ENCODE measurements around the gene TMEM59L. TPM values are rescaled to one million over a fixed set of nuclear protein-coding genes. Genes with fewer than 3 reads are reported as not detected.
"Not testable (repeated sequence)": the region's sequence is repeated elsewhere in the genome, so short reads cannot be mapped to it uniquely, and the experiment has no call there.

The TMEM59L gene
- polyA plus RNA-seq, 12 donors = 4.7 to 19.4 (median 8.2) TPM; not detected in 1

- DNase-seq = not testable (repeated sequence)
Measured at GRCh38 chr19:18592732-18593131, 19.9 kb upstream of the TMEM59L start.

- no peak for DNase-seq
Measured at GRCh38 chr19:18593367-18594095, 19.1 kb upstream of the TMEM59L start.

- peak; percentile 83 for DNase-seq
Measured at GRCh38 chr19:18594096-18594823, 18.4 kb upstream of the TMEM59L start.

- no peak for DNase-seq
Measured at GRCh38 chr19:18594824-18595373, 17.8 kb upstream of the TMEM59L start.

- DNase-seq = no peak
Measured at GRCh38 chr19:18595475-18595874, 17.2 kb upstream of the TMEM59L start.

GRCh38 chr19:18596752-18597157 is 15.9 kb upstream of the TMEM59L start:
- DNase-seq = no peak

GRCh38 chr19:18597809-18598660 is 14.6 kb upstream of the TMEM59L start:
- no peak for DNase-seq

- no peak for DNase-seq
Measured at GRCh38 chr19:18599485-18599884, 13.2 kb upstream of the TMEM59L start.

GRCh38 chr19:18600692-18601397 is 11.8 kb upstream of the TMEM59L start:
- DNase-seq = not testable (repeated sequence)

- no peak for DNase-seq
Measured at GRCh38 chr19:18601875-18602274, 10.8 kb upstream of the TMEM59L start.

GRCh38 chr19:18603255-18603957 is 9.3 kb upstream of the TMEM59L start:
- no peak for DNase-seq

GRCh38 chr19:18603958-18604819 is 8.5 kb upstream of the TMEM59L start:
- DNase-seq = no peak

- DNase-seq = no peak
Measured at GRCh38 chr19:18604820-18605159, 7.9 kb upstream of the TMEM59L start.

- DNase-seq = no peak
Measured at GRCh38 chr19:18605196-18605545, 7.5 kb upstream of the TMEM59L start.

GRCh38 chr19:18605546-18606280 is 7.0 kb upstream of the TMEM59L start:
- no peak for DNase-seq

GRCh38 chr19:18606281-18607225 is 6.1 kb upstream of the TMEM59L start, which contains the start of gene CRLF1:
Gene CRLF1, minus strand, starts transcription at chr19:18606799. Its CDS starts 143 bp downstream, at chr19:18606656.
- DNase-seq = no peak

GRCh38 chr19:18607226-18608101 is 5.2 kb upstream of the TMEM59L start:
- no peak for DNase-seq

Data from muscle of arm (tissue), 12 donors.